Parathyroid adenoma (tissue), 2 donors: ENCODE results near the gene DGKI.

Experiments
- H2AFZ ChIP-seq: fragments of 300-600 bp; sonication (generic); one replicate; pipeline ENCODE4 v1.7.0; 2017; ENCODE audit warnings: antibody characterized with exemption, mild to moderate bottlenecking
- H3K27ac ChIP-seq: fragments of 300-600 bp; sonication (generic); one replicate; pipeline ENCODE4 v1.7.0; 2017
- H3K27me3 ChIP-seq: fragments of 300-600 bp; sonication (generic); one replicate; pipeline ENCODE4 v1.7.0; 2017; ENCODE audit warnings: low read length; ENCODE audit not compliant: control insufficient read depth, insufficient read depth
- H3K36me3 ChIP-seq: fragments of 300-600 bp; sonication (generic); one replicate; pipeline ENCODE4 v1.7.0; 2017; ENCODE audit warnings: low read length; ENCODE audit not compliant: control insufficient read depth, insufficient read depth
- H3K4me1 ChIP-seq: fragments of 300-600 bp; sonication (generic); one replicate; pipeline ENCODE4 v1.7.0; 2017; ENCODE audit warnings: control low read depth
- H3K4me2 ChIP-seq: fragments of 300-600 bp; sonication (generic); one replicate; pipeline ENCODE4 v1.7.0; 2017; ENCODE audit warnings: low read length
- H3K4me3 ChIP-seq: fragments of 300-600 bp; sonication (generic); one replicate; pipeline ENCODE4 v1.7.0; 2017; ENCODE audit warnings: low read depth, low read length
- H3K79me2 ChIP-seq: fragments of 300-600 bp; sonication (generic); one replicate; pipeline ENCODE4 v1.7.0; 2017; ENCODE audit warnings: control low read depth
- H3K9ac ChIP-seq: fragments of 300-600 bp; sonication (generic); one replicate; pipeline ENCODE4 v1.7.0; 2017; ENCODE audit warnings: mild to moderate bottlenecking
- H3K9me3 ChIP-seq: fragments of 300-600 bp; sonication (generic); one replicate; pipeline ENCODE4 v1.7.0; 2017; ENCODE audit warnings: low read length; ENCODE audit not compliant: control insufficient read depth
- TF ChIP-seq, protein P1 (sequence below): fragments of 300-600 bp; sonication (generic); IDR thresholded peaks from one replicate; pipeline ENCODE4 v1.7.0; 2017; ENCODE audit warnings: antibody characterized with exemption, mild to moderate bottlenecking
- donor health status: primary hyperparathyroidism.

DGKI gene

DNA sequence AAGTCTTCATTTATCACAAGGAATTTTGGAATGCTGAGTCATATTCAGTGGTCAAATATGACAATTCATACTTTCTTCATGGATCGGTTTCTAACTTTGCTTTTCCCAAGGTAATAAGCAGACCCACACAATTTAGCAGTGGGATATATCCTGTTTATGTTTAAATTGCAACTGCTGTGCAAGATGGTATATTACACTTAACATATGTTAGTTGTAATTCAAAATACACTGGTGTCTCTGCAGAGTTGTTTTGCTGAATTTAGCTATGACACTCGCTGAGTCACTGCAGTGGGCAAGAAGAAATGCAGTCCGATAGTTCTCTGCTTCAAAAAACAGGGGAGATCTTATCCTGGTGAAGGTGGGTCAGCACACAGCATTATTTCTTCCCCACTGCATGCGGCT, 308.4 kb downstream of the DGKI start:
- Histone ChIP-seq H3K27me3 (no peaks in the 10 kb centered on the region), H3K36me3 (no peaks in the 10 kb centered on the region), H3K9ac (no peak overlapping the region), H3K4me1 (no peaks in the 10 kb centered on the region), H2AFZ (no peak overlapping the region), H3K9me3 (no peaks in the 10 kb centered on the region), H3K79me2 (no peaks in the 10 kb centered on the region), H3K4me2 (no peak overlapping the region), H3K27ac (no peak overlapping the region), H3K4me3 (no peak overlapping the region)
- TF ChIP-seq, protein P1, sequence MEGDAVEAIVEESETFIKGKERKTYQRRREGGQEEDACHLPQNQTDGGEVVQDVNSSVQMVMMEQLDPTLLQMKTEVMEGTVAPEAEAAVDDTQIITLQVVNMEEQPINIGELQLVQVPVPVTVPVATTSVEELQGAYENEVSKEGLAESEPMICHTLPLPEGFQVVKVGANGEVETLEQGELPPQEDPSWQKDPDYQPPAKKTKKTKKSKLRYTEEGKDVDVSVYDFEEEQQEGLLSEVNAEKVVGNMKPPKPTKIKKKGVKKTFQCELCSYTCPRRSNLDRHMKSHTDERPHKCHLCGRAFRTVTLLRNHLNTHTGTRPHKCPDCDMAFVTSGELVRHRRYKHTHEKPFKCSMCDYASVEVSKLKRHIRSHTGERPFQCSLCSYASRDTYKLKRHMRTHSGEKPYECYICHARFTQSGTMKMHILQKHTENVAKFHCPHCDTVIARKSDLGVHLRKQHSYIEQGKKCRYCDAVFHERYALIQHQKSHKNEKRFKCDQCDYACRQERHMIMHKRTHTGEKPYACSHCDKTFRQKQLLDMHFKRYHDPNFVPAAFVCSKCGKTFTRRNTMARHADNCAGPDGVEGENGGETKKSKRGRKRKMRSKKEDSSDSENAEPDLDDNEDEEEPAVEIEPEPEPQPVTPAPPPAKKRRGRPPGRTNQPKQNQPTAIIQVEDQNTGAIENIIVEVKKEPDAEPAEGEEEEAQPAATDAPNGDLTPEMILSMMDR, result no peak

GRCh38 chr7:137535579-137535978, 311.2 kb downstream of the DGKI start:
- Histone ChIP-seq H3K79me2 (no peaks in the 10 kb centered on the region), H3K4me3 (no peak overlapping the region), H3K4me1 (no peaks in the 10 kb centered on the region), H2AFZ (no peak overlapping the region), H3K27me3 (no peaks in the 10 kb centered on the region), H3K36me3 (no peaks in the 10 kb centered on the region), H3K27ac (no peak overlapping the region), H3K9me3 (no peaks in the 10 kb centered on the region), H3K9ac (no peak overlapping the region), H3K4me2 (no peak overlapping the region)
- TF ChIP-seq, protein P1, result no peak

DNA sequence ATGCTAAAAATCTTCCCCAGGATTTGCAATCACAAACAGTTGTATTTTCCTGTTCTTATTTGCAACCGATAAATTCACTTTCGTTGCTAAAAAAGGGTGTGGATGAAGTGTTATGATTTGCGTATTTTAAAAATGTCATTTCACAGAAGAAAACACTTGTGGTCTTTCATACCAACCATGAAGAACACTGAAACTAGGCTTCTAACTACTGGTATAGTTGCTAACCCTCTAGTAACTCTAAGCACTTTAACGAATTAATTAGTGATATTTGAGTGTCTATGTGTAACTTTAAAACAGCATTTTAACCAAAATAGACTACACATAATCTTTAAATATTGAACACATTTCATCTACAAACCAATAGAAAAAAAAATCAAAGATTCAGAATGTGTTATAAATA, 315.1 kb downstream of the DGKI start:
- no peaks in the 10 kb centered on the region for H3K4me1 ChIP-seq
- no peak overlapping the region for H3K27ac ChIP-seq
- no peaks in the 10 kb centered on the region for H3K79me2 ChIP-seq
- H3K9me3 ChIP-seq, result no peaks in the 10 kb centered on the region
- H3K9ac ChIP-seq, result no peak overlapping the region
- H3K27me3 ChIP-seq, result no peaks in the 10 kb centered on the region
- H2AFZ ChIP-seq, result no peak overlapping the region
- no peak overlapping the region for H3K4me3 ChIP-seq
- no peaks in the 10 kb centered on the region for H3K36me3 ChIP-seq
- no peak overlapping the region for H3K4me2 ChIP-seq
- TF ChIP-seq, protein P1, result no peak

DNA sequence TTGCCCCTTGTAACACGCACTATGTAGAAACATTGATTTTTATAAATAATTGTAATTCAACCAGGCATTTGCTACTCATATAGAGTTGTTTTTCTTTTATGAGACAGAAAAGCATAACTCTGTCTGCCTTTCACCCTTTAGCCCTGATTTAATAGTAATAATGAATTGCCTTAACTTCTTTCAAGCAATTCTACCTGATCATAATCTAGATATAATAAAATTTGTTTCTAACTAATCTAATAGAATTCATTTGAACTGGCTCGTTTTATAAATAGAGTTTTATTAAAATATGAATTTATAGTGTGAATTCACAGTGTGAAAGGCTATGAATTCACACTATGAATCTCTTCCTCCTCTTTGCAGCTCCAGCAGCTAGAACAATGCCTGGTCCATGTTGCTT, 319.1 kb downstream of the DGKI start:
- H3K36me3 ChIP-seq, result no peaks in the 10 kb centered on the region
- no peak overlapping the region for H2AFZ ChIP-seq
- no peaks in the 10 kb centered on the region for H3K27me3 ChIP-seq
- no peak overlapping the region for H3K27ac ChIP-seq
- no peak overlapping the region for H3K9ac ChIP-seq
- H3K4me1 ChIP-seq, result no peaks in the 10 kb centered on the region
- no peak overlapping the region for H3K4me2 ChIP-seq
- TF ChIP-seq, protein P1, result no peak
- no peaks in the 10 kb centered on the region for H3K9me3 ChIP-seq
- no peak overlapping the region for H3K4me3 ChIP-seq
- H3K79me2 ChIP-seq, result no peaks in the 10 kb centered on the region

DNA sequence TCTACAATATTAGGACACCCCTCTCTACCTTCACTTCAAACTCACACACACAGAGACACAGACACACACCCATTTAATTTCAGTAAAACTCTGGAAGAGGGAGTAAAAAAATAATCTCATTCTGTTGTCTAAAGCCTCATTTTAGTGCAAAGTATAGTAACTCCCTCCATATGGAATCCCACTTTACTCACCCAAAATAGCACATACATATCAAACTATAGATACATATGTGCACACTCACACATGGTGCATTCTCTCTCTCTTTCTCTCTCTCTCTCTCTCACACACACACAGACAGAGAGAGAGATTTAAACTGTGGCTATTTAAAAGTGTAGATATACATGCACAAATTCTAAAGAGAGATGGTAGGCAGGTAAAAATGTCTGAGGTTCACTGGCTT, 323.6 kb downstream of the DGKI start:
- Histone ChIP-seq H3K9me3 (no peaks in the 10 kb centered on the region), H3K4me2 (no peak overlapping the region), H3K79me2 (no peaks in the 10 kb centered on the region), H3K36me3 (no peaks in the 10 kb centered on the region), H2AFZ (no peak overlapping the region), H3K4me1 (no peaks in the 10 kb centered on the region), H3K4me3 (no peak overlapping the region), H3K9ac (no peak overlapping the region), H3K27ac (no peak overlapping the region), H3K27me3 (no peaks in the 10 kb centered on the region)
- TF ChIP-seq, protein P1, result no peak
